ENCODE measurements around the gene MKKS. TPM values are rescaled to one million over a fixed set of nuclear protein-coding genes. Genes with fewer than 3 reads are reported as not detected.

MKKS gene
- total RNA-seq, 1 donor from 2014 or later = 10.6 TPM

DNA sequence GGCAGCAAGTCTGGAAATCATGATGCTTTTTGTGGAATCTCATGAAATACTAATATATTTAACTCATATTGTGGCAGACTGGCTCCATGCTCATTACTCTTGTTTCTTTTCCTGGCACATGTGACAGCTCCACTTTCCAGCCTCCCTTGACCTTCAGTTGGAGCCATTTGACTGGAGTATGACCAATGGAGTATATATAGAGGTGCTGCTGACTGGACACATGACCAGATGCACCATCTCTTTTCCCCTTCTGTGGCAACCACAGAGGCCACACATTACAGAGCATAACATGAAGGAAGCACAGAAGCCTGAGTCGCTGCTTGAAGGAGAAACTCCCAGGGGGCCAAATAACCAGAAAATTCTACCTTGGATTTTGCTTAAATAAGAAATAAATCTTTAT lies 77.4 kb downstream of the MKKS start:
- H3K9me3 Mint-ChIP-seq (ENCODE audit: unreplicated experiment) = no peaks in the 10 kb centered on the region
- H3K27me3 Mint-ChIP-seq (ENCODE audit: unreplicated experiment) = no peaks in the 10 kb centered on the region
- no peak for DNase-seq (ENCODE audit: low spot score)
- peaks cover 13% of the 10 kb centered on the region for H3K4me1 Mint-ChIP-seq (ENCODE audit: unreplicated experiment)
- H3K36me3 Mint-ChIP-seq (ENCODE audit: low read depth, unreplicated experiment) = no peaks in the 10 kb centered on the region
- no peak overlapping the region for H3K27ac Mint-ChIP-seq (ENCODE audit: unreplicated experiment)
- TF ChIP-seq, protein P1, sequence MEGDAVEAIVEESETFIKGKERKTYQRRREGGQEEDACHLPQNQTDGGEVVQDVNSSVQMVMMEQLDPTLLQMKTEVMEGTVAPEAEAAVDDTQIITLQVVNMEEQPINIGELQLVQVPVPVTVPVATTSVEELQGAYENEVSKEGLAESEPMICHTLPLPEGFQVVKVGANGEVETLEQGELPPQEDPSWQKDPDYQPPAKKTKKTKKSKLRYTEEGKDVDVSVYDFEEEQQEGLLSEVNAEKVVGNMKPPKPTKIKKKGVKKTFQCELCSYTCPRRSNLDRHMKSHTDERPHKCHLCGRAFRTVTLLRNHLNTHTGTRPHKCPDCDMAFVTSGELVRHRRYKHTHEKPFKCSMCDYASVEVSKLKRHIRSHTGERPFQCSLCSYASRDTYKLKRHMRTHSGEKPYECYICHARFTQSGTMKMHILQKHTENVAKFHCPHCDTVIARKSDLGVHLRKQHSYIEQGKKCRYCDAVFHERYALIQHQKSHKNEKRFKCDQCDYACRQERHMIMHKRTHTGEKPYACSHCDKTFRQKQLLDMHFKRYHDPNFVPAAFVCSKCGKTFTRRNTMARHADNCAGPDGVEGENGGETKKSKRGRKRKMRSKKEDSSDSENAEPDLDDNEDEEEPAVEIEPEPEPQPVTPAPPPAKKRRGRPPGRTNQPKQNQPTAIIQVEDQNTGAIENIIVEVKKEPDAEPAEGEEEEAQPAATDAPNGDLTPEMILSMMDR (IDR thresholded peaks at IDR 0.05; ENCODE audit: unreplicated experiment) = no peak
- H3K4me3 Mint-ChIP-seq (ENCODE audit: unreplicated experiment) = no peak overlapping the region

DNA sequence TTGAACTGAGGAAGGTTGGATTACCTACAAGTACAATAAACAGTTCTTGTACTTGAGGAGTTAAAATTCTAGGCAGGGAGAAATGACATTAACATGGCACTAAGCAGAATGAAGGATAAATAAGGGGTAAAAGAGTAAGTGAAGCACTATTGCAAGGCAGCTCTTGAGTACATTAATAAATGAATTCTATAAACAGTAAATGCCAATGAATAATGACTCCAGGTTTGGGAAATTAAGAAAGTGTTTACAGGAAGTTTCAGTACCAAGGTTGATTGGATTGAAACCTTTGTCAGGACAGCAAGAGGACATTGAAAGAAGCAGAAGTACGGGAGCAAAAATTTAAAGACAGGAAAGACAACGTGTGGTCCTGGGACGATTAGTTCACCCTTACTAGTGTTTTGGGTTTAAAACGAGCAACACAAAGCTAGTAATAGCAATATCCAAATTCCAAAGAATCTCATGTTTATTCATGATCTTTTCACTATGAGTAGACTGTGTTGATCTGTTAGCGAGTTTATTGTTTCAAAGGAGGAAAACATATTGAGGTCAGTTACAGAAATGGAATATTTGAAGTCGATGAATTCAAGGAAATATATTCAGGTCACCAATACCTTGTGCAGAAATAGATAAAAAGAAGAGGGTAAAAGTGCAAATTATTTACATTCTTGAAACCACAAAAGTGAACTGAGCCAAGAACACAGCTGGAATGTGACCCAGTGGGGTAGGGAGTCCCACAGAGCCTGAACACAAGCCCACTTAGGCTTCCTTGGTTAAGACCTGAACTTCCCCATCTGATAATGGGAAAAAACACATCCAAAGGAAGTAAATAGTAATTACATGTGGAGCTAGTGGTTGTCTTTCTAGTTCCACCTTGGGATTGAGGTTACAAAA lies 80.8 kb downstream of the MKKS start:
- H3K4me3 Mint-ChIP-seq (ENCODE audit: unreplicated experiment) = no peak overlapping the region
- DNase-seq (ENCODE audit: low spot score) = no peak

More for the DNA sequence above, 80.8 kb downstream of the MKKS start:
- Mint-ChIP-seq H3K27me3 (ENCODE audit: unreplicated experiment) (no peaks in the 10 kb centered on the region), H3K4me1 (ENCODE audit: unreplicated experiment) (peaks cover 22% of the 10 kb centered on the region), H3K27ac (ENCODE audit: unreplicated experiment) (no peak overlapping the region), H3K36me3 (ENCODE audit: low read depth, unreplicated experiment) (no peaks in the 10 kb centered on the region), H3K9me3 (ENCODE audit: unreplicated experiment) (no peaks in the 10 kb centered on the region)
- TF ChIP-seq, protein P1 (IDR thresholded peaks at IDR 0.05; ENCODE audit: unreplicated experiment) = no peak

Other genes starting within 250 kb of the MKKS start
- 0.38 TPM for gene SNAP25, start 215.4 kb downstream of the MKKS start, total RNA-seq (ENCODE audit: unreplicated experiment)
- gene SLX4IP, start 1.1 kb upstream of the MKKS start, total RNA-seq (ENCODE audit: unreplicated experiment) = 6.8 TPM
- gene JAG1, start 239.8 kb upstream of the MKKS start, total RNA-seq (ENCODE audit: unreplicated experiment) = 172 TPM

Measured in endothelial cell (in vitro differentiated cells).